HepG2 (cell line): ENCODE results near the gene CTDSP1. TPM values are rescaled to one million over a fixed set of nuclear protein-coding genes. Genes with fewer than 3 reads are reported as not detected.

Experiments used
- ATF7 ChIP-seq, 2 experiments: fragments of 450-650 bp in 1 of 2; sonication (generic) in 1 of 2; formaldehyde crosslinking in 1 of 2; IDR thresholded peaks; 2 replicates each; pipeline versions ENCODE4 v1.4.0 to v1.6.1; 2016 to 2020; ENCODE audit warnings: antibody characterized with exemption in 1 of 2, mild to moderate bottlenecking in 1 of 2, missing genetic modification reagents in 1 of 2
- CBX2 ChIP-seq, 2 experiments: fragments of 200-600 bp in 1 of 2; sonication (generic); formaldehyde crosslinking in 1 of 2; IDR thresholded peaks; 2 replicates each; pipeline versions ENCODE4 v1.7.0 to v1.8.1; 2018 to 2022; ENCODE audit warnings: low read depth in 2 of 2, low read length in 1 of 2, mild to moderate bottlenecking in 1 of 2, missing genetic modification reagents in 1 of 2
- FOXO1 ChIP-seq: sonication (generic); formaldehyde crosslinking; IDR thresholded peaks from 2 replicates; pipeline ENCODE4 v1.4.0; 2020; ENCODE audit warnings: missing genetic modification reagents
- IRF2 ChIP-seq: IDR thresholded peaks from 2 replicates; pipeline ENCODE4 v1.6.1; 2018; ENCODE audit warnings: missing genetic modification reagents, missing compliant biosample characterization
- KDM2A ChIP-seq: sonication (generic); formaldehyde crosslinking; IDR thresholded peaks from 2 replicates; pipeline ENCODE4 v1.4.0; 2020; ENCODE audit warnings: low read depth, missing genetic modification reagents, borderline replicate concordance
- NFYC ChIP-seq: IDR thresholded peaks from 2 replicates; pipeline ENCODE4 v1.6.1; 2016; ENCODE audit warnings: missing genetic modification reagents, missing compliant biosample characterization
- NR3C1 ChIP-seq: sonication (generic); formaldehyde crosslinking; IDR thresholded peaks from 2 replicates; pipeline ENCODE4 v1.4.0; 2020; ENCODE audit warnings: missing genetic modification reagents
- PLRG1 ChIP-seq: fragments of 450-650 bp; conservative IDR thresholded peaks from 2 replicates; pipeline ENCODE4 v1.6.1; 2016
- SMAD1 ChIP-seq: sonication (generic); formaldehyde crosslinking; IDR thresholded peaks from 2 replicates; pipeline ENCODE4 v1.4.0; 2020; ENCODE audit warnings: missing genetic modification reagents, low read depth, mild to moderate bottlenecking, borderline replicate concordance
- STAT5B ChIP-seq: sonication (generic); formaldehyde crosslinking; IDR thresholded peaks from 2 replicates; pipeline ENCODE4 v1.4.0; 2020; ENCODE audit warnings: missing genetic modification reagents
- TBX2 ChIP-seq: sonication (generic); formaldehyde crosslinking; IDR thresholded peaks from 2 replicates; pipeline ENCODE4 v1.5.0; 2020; ENCODE audit warnings: missing genetic modification reagents, mild to moderate bottlenecking, borderline replicate concordance
- XBP1 ChIP-seq: sonication (generic); formaldehyde crosslinking; IDR thresholded peaks from 2 replicates; pipeline ENCODE4 v1.5.0; 2020; ENCODE audit warnings: missing genetic modification reagents
- XRCC5 ChIP-seq: fragments of 200-400 bp; formaldehyde crosslinking; optimal IDR thresholded peaks from 2 replicates; pipeline ENCODE3; 2017; ENCODE audit warnings: mild to moderate bottlenecking, low read length
- ZKSCAN5 ChIP-seq: sonication (generic); formaldehyde crosslinking; IDR thresholded peaks from 2 replicates; pipeline ENCODE4 v1.5.1; 2020; ENCODE audit warnings: mild to moderate bottlenecking, missing genetic modification reagents
- ZNF317 ChIP-seq: sonication (generic); formaldehyde crosslinking; IDR thresholded peaks from 2 replicates; pipeline ENCODE4 v1.5.0; 2020; ENCODE audit warnings: mild to moderate bottlenecking, missing genetic modification reagents
- ZNF773 ChIP-seq: sonication (generic); formaldehyde crosslinking; IDR thresholded peaks from 2 replicates; pipeline ENCODE4 v1.4.0; 2020; ENCODE audit warnings: missing genetic modification reagents, borderline replicate concordance
- ZNF788 ChIP-seq: sonication (generic); formaldehyde crosslinking; IDR thresholded peaks from 2 replicates; pipeline ENCODE4 v1.5.0; 2020; ENCODE audit warnings: mild to moderate bottlenecking, missing genetic modification reagents, borderline replicate concordance
- polyA plus RNA-seq, 8 experiments: library from polyadenylated mRNA; depleted of rRNA in 3 of 8; stranded (reverse) in 7 of 8; unstranded in 1 of 8; fragments of >200 nt; fragmentation: Illumina TruSeq in 4 of 8; extraction: Trizol in 4 of 8; gene quantifications; 2 replicates each; pipeline versions ENCODE4 v1.2.1 to v1.2.3, GENCODE V29; 2011 to 2016; ENCODE audit warnings: low read depth in 4 of 8, missing spikeins in 1 of 8, mixed read lengths in 1 of 8; ENCODE audit not compliant: insufficient read depth in 1 of 8
- total RNA-seq, 5 experiments: library from RNA; depleted of rRNA; stranded (reverse); fragments of >200 nt; fragmentation: Illumina TruSeq; extraction: Trizol; gene quantifications; 2 replicates each; pipeline ENCODE4 v1.2.3, GENCODE V29; 2016; ENCODE audit warnings: low read depth in 1 of 5
- TF ChIP-seq, protein P1 (sequence below): sonication (generic); formaldehyde crosslinking; IDR thresholded peaks from 2 replicates; pipeline ENCODE4 v1.8.0; 2022; ENCODE audit warnings: mild to moderate bottlenecking, missing genetic modification reagents
- TF ChIP-seq, protein P2 (sequence below): sonication (generic); formaldehyde crosslinking; IDR thresholded peaks from 2 replicates; pipeline ENCODE4 v1.5.1; 2020; ENCODE audit warnings: missing genetic modification reagents, mild to moderate bottlenecking, borderline replicate concordance
- TF ChIP-seq, protein P3 (sequence below): sonication (generic); formaldehyde crosslinking; IDR thresholded peaks from 2 replicates; pipeline ENCODE4 v1.4.0; 2020; ENCODE audit warnings: missing genetic modification reagents
- TF ChIP-seq, protein P4 (sequence below): sonication (generic); formaldehyde crosslinking; IDR thresholded peaks from 2 replicates; pipeline ENCODE4 v1.8.0; 2022; ENCODE audit warnings: mild to moderate bottlenecking, missing genetic modification reagents; ENCODE audit not compliant: insufficient replicate concordance

CTDSP1 gene
- total and polyA plus RNA-seq, 2 of the 13 experiments (the other 11 are each of a cell fraction or from before 2014, with no cell fraction given), result 91.0 to 268 TPM

DNA sequence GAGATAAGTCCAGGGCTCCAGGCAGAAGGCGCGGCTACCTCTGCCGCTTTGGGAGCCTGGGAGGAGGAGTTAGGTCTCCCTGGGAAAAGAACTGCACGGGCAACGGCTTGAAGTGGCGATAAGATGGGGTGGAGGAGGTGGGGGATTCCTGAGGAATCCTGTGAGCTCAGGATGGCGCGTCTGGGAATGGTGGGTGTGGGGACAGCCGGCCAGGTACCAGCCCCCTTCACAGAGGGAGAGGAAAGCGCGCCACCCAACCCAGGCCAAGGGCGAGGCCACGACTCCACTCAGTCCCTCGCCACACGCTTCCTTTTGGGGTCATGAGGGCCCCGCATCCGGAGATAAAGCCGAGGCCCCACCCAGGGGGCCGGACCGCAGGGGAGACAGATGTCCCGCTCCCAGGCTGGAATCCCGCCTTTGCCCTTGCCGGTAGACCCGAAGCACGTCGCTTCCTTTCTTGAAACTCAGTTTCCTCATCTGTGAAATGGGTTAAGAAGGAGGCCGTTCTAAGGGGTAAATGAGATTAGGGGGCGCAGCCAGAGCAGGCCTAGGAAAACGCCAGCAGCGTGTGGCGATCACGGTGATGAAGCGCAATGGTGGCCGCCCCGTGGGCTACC lies 1.7 kb upstream of the CTDSP1 start (continued):
- TF ChIP-seq, protein P1, sequence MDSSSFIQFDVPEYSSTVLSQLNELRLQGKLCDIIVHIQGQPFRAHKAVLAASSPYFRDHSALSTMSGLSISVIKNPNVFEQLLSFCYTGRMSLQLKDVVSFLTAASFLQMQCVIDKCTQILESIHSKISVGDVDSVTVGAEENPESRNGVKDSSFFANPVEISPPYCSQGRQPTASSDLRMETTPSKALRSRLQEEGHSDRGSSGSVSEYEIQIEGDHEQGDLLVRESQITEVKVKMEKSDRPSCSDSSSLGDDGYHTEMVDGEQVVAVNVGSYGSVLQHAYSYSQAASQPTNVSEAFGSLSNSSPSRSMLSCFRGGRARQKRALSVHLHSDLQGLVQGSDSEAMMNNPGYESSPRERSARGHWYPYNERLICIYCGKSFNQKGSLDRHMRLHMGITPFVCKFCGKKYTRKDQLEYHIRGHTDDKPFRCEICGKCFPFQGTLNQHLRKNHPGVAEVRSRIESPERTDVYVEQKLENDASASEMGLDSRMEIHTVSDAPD, result peak; percentile 76; the same call in 1 of the 2 replicates
- no peak for TF ChIP-seq CBX2 (IDR thresholded peaks at IDR 0.05; ENCODE audit: low read depth, low read length)
- peak; percentile 71; the same call in 1 of the 2 replicates for TF ChIP-seq CBX2 (CRISPR knock-in tag; IDR thresholded peaks at IDR 0.05; ENCODE audit: low read depth)
- no peak; the same call in none of the 2 replicates for TF ChIP-seq FOXO1 (CRISPR knock-in tag)
- TF ChIP-seq NFYC (CRISPR knock-in tag), result peak; percentile 42; the same call in 1 of the 2 replicates
- no peak for TF ChIP-seq XBP1 (CRISPR knock-in tag)
- TF ChIP-seq KDM2A (CRISPR knock-in tag), result peak; percentile 93
- TF ChIP-seq SMAD1, result 0 out of 2 replicates have a peak, but pooled peaks have one; percentile 75
- no peak for TF ChIP-seq NR3C1
- TF ChIP-seq ZKSCAN5 (CRISPR knock-in tag), result no peak; the same call in 1 of the 2 replicates
- TF ChIP-seq TBX2 (CRISPR knock-in tag), result peak; percentile 75
- TF ChIP-seq STAT5B (CRISPR knock-in tag), result no peak; the same call in 1 of the 2 replicates
- TF ChIP-seq, protein P2, sequence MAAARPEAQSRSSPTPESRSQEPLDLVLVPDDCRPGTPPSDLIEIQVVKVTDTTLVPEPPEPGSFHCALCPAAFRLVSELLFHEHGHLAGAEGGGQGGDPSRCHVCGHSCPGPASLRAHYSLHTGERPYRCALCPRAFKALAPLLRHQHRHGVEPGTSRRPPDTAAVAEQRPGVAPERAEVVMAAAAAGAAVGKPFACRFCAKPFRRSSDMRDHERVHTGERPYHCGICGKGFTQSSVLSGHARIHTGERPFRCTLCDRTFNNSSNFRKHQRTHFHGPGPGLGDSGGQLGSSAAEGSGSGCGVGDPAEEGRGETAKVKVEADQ (CRISPR knock-in tag), result no peak
- TF ChIP-seq, protein P3, sequence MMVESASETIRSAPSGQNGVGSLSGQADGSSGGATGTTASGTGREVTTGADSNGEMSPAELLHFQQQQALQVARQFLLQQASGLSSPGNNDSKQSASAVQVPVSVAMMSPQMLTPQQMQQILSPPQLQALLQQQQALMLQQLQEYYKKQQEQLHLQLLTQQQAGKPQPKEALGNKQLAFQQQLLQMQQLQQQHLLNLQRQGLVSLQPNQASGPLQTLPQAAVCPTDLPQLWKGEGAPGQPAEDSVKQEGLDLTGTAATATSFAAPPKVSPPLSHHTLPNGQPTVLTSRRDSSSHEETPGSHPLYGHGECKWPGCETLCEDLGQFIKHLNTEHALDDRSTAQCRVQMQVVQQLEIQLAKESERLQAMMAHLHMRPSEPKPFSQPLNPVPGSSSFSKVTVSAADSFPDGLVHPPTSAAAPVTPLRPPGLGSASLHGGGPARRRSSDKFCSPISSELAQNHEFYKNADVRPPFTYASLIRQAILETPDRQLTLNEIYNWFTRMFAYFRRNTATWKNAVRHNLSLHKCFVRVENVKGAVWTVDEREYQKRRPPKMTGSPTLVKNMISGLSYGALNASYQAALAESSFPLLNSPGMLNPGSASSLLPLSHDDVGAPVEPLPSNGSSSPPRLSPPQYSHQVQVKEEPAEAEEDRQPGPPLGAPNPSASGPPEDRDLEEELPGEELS (CRISPR knock-in tag), result peak; percentile 86
- TF ChIP-seq IRF2 (CRISPR knock-in tag), result peak; percentile 81
- TF ChIP-seq XRCC5, result peak; percentile 64
- TF ChIP-seq ZNF317 (CRISPR knock-in tag), result peak; percentile 40; the same call in 1 of the 2 replicates
- peak; percentile 77; the same call in 1 of the 2 replicates for TF ChIP-seq ZNF773 (CRISPR knock-in tag)
- TF ChIP-seq ZNF788 (CRISPR knock-in tag), result no peak; the same call in 1 of the 2 replicates
- TF ChIP-seq, protein P4, sequence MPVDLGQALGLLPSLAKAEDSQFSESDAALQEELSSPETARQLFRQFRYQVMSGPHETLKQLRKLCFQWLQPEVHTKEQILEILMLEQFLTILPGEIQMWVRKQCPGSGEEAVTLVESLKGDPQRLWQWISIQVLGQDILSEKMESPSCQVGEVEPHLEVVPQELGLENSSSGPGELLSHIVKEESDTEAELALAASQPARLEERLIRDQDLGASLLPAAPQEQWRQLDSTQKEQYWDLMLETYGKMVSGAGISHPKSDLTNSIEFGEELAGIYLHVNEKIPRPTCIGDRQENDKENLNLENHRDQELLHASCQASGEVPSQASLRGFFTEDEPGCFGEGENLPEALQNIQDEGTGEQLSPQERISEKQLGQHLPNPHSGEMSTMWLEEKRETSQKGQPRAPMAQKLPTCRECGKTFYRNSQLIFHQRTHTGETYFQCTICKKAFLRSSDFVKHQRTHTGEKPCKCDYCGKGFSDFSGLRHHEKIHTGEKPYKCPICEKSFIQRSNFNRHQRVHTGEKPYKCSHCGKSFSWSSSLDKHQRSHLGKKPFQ (CRISPR knock-in tag), result peak; percentile 60
- TF ChIP-seq ATF7 (IDR thresholded peaks at IDR 0.05), result no peak
- TF ChIP-seq ATF7 (CRISPR knock-in tag; IDR thresholded peaks at IDR 0.05), result peak; percentile 75
- no peak for TF ChIP-seq PLRG1
